G401.6 (cell line): ENCODE data around the gene GSTM3.
"Not testable (repeated sequence)": the region's sequence is repeated elsewhere in the genome, so short reads cannot be mapped to it uniquely, and the experiment has no call there.

Experiments
- FAIRE-seq: peaks from 2 replicates; lab custom pipeline; 2012; peaks lifted over from hg19 to GRCh38; lab: Jason Lieb, UNC

GSTM3 gene

GRCh38 chr1:109726728-109727373 is 14.0 kb downstream of the GSTM3 start:
- FAIRE-seq = no peak

DNA sequence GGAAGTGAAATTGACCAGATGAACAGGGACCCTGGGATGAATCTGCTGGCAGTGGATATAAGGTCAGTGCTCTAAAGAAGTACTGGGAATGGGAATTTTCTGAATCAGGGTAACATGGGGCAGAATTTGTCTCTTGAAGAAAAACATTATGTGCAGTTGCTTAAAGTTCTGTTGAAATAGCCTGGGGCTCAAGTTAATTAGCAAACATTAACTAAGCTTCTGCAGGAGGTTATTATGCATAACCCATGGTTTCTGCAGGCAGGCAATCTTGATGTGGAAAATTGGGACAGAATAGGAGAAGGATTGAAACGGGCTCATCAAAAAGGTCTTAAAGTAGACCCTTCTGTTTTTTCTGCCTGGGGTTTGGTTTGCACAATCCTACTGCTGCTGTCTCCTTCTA is 14.8 kb downstream of the GSTM3 start:
- FAIRE-seq = no peak

DNA sequence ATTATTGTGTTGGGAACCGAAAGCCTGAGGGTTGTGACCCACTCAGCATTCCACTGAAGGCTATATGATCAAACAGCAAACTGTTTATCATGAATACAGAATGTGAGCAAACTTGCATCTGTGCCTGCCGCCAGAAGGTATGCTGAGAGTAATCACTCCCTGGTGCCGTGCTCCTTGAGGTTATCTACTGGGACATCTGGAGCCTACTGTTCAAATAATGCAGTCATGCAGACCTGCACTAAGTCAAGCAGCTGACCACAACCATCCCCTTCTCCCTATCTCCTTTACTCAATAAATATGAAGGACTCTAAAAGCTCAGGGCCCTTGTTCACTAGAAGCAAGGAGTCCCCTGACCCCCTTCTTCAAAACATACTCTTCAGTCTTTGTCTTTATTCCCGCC is 15.3 kb downstream of the GSTM3 start:
- FAIRE-seq = peak; percentile 99

GRCh38 chr1:109724933-109725332 is 15.9 kb downstream of the GSTM3 start:
- no peak for FAIRE-seq

GRCh38 chr1:109722908-109723691 is 17.7 kb downstream of the GSTM3 start:
- FAIRE-seq = no peak

DNA sequence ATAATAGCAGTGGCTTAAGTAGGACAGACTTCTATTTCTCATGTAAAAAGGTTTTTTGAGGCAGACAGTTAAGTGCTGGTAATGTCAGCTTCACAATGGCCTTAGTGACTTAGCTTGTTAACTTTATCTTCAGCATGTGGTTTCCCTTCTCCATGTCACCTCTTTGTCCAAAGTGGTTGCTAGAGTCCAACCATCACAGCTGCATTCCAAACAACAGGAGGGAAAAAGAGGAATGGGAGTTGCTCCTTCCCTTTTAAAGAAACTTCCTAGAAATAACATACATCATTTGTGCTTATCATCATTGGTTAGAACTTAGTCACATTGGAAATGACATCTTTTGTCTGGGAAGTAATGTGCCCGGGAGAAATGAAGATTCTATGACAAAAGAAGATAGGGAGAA is 18.9 kb downstream of the GSTM3 start:
- no peak for FAIRE-seq

- FAIRE-seq = no peak
These were observed 19.8 kb downstream of the GSTM3 start for GRCh38 chr1:109721042-109721441.

GRCh38 chr1:109719337-109719837 is 21.5 kb downstream of the GSTM3 start:
- FAIRE-seq = no peak

- no peak for FAIRE-seq
These were observed 22.3 kb downstream of the GSTM3 start for GRCh38 chr1:109718495-109718894.

DNA sequence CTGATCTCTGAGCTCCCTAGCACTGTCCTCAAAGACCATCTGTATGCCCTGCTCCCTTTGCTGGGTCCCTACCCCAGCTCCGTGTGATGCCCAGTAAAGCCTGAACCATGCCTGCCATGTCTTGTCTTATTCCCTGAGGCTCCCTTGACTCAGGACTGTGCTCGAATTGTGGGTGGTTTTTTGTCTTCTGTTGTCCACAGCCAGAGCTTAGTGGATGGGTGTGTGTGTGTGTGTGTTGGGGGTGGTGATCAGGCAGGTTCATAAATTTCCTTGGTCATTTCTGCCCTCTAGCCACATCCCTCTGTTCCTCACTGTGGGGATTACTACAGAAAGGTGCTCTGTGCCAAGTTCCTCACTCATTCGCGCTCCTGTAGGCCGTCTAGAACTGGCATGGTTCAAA is 23.1 kb downstream of the GSTM3 start:
- no peak for FAIRE-seq

- no peak for FAIRE-seq
These were observed 24.2 kb downstream of the GSTM3 start for GRCh38 chr1:109716570-109717090.

DNA sequence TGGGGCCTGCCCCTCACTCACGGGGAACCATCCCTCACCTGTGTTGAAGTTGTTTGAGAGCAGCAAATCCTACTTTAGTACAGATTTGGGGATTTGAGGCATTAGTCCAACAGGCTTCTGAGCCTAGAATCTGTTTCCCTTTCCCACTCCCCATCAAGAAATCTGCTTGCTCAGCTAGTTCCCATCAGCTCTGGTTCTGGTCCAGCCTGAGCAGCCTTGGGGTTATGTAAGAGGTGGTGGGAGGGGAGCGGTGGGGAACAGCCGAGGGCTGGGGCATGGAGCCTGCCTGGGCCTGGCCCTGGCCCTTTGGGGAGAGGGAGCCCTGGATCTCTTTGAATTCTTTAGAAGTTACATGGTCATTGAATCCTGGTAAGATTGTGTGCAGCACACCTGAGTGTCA is 24.7 kb downstream of the GSTM3 start:
- no peak for FAIRE-seq

DNA sequence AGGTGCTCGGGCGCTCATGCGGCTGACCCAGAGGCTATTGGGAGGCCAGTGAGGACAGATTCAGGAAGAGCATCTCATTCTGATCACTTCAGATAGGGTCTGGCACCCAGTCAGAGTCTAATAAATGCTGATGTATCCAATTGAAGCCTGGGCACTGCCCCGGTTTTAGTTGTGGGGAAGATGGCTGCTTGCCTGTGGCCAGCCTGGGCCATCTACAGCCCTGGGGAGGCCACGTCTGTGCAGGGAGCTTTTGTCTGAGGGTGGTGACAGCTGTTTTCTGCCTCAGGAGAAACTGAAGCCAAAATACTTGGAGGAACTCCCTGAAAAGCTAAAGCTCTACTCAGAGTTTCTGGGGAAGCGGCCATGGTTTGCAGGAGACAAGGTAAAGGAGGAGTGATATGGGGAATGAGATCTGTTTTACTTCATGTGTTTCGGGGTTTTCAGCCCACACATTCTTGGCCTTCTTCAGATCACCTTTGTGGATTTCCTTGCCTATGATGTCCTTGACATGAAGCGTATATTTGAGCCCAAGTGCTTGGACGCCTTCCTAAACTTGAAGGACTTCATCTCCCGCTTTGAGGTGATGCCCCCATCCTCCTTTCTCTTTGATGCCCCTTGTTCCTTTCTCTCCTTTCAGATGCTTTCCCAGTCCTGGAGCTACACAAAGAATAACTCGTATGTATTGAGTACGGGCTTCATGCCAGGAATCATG is 26.0 kb downstream of the GSTM3 start:
- no peak for FAIRE-seq

DNA sequence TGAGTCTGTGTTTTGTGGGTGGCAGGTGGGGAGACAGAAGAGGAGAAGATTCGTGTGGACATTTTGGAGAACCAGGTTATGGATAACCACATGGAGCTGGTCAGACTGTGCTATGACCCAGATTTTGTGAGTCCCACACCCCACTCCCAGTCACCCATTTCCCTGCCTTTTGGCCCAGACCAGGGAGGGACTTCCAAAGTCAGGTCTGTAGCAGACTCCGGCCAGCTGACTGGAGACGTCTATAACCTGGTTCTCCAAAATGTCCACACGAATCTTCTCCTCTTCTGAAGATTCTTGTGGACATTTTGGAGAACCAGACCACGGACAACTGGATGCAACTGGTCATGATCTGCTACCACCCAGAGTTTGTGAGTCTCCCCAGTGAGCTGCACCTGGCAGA is 27.2 kb downstream of the GSTM3 start:
- FAIRE-seq = no peak

- no peak for FAIRE-seq
These were observed 28.4 kb downstream of the GSTM3 start for GRCh38 chr1:109712321-109712864.

DNA sequence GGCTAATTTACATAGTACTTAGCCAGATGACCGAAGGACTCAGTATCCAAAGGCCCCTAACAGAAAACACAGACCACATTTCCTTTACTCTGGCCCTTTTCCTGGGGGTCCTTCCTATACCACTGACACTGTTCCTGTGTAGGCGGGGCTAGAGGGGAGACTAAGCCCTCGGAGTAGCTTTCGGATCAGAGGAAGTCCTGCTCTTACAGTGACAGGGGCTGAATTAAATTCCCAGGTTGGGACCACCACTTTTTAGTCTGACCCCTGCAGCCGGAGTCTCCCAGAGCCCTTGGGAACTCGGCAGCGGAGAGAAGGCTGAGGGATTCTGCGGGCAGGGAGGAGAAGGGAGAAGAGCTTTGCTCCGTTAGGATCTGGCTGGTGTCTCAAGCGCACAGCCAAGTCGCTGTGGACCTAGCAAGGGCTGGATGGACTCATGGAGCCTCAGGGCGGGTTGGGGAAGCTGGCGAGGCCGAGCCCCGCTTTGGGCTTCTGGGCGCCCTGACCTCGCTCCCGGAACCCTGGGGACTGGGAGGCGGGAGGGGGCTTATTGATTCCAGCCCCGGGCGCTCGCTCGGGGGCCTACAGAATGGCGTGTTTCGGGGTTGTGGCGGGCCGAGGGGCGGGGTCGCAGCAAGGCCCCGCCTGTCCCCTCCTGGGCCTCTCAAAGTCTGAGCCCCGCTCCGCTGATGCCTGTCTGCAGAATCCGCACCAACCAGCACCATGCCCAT is 29.1 kb downstream of the GSTM3 start, which contains the start of gene GSTM5:
Gene GSTM5, plus strand, starts transcription at position 659 of the 728 bp plus-strand sequence. Its CDS starts 62 bp downstream, at position 721.
- FAIRE-seq = not testable (repeated sequence)

GRCh38 chr1:109709822-109710221 is 31.0 kb downstream of the GSTM3 start:
- not testable (repeated sequence) for FAIRE-seq

- not testable (repeated sequence) for FAIRE-seq
These were observed 31.9 kb downstream of the GSTM3 start for GRCh38 chr1:109708949-109709348.

- FAIRE-seq = no peak
These were observed 35.4 kb downstream of the GSTM3 start for GRCh38 chr1:109705411-109705810.

DNA sequence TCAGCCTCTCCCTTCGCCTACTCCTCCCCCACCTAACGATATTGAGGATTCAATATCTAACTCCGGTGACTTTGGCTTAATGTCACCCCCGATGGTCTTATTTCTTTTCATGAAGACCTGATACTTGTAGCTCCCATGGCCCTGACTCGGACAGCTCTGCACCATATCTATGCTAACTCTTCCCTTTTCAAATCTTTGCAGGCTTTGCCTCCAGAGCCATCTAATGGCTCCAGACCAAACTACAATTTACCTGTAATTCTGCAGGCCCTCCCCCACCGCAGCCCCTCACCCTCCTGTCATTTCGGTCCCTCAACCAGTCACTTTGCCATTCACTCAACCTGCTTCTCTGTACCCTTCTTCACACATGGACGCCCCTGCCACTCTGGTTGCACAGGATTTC is 36.7 kb downstream of the GSTM3 start:
- FAIRE-seq = no peak

GRCh38 chr1:109702940-109703339 is 37.9 kb downstream of the GSTM3 start:
- FAIRE-seq = not testable (repeated sequence)

GRCh38 chr1:109697861-109698260 is 43.0 kb downstream of the GSTM3 start:
- not testable (repeated sequence) for FAIRE-seq
